Measurements from ENCODE around the gene SCO2.

DNA sequence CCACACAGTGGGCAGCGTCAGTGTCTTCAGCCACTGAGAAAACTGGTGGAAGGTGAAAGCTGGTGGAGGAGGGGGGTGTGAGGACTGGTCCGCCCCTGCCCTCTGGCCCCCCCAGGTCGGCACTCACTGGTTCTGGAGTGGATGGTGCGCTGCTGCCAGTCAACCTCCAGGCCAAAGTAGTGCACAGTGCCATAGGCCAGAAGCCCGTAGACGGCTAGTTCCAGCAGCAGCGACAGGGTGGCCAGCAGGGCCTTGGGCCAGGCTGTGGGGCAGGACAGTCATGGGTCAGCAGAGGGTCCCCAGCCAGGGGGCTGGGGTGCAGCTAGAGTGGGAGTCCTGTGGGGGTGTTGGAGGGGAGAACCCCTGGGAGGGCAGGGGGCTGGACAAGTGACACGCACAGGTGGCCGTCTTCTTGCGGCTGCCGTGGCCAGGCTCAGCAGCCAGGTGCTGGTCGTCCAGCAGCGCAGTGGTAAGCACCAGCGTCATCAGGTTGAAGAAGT, 20.1 kb downstream of the SCO2 start:
- TF ChIP-seq, protein P1, sequence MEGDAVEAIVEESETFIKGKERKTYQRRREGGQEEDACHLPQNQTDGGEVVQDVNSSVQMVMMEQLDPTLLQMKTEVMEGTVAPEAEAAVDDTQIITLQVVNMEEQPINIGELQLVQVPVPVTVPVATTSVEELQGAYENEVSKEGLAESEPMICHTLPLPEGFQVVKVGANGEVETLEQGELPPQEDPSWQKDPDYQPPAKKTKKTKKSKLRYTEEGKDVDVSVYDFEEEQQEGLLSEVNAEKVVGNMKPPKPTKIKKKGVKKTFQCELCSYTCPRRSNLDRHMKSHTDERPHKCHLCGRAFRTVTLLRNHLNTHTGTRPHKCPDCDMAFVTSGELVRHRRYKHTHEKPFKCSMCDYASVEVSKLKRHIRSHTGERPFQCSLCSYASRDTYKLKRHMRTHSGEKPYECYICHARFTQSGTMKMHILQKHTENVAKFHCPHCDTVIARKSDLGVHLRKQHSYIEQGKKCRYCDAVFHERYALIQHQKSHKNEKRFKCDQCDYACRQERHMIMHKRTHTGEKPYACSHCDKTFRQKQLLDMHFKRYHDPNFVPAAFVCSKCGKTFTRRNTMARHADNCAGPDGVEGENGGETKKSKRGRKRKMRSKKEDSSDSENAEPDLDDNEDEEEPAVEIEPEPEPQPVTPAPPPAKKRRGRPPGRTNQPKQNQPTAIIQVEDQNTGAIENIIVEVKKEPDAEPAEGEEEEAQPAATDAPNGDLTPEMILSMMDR (IDR thresholded peaks at IDR 0.05; ENCODE audit: borderline replicate concordance, extremely low read depth, low read length, poor library complexity, severe bottlenecking) = no peak
- TF ChIP-seq EZH2 (IDR thresholded peaks at IDR 0.05; ENCODE audit: borderline replicate concordance, low read depth, low read length, severe bottlenecking) = no peak

Measured in DND-41 (cell line).